NB4 (cell line): ENCODE data around the gene HAPLN2.

Source experiments
- DNase-seq: peaks from one replicate; pipeline ENCODE4 v3.0.0; 2010; ENCODE audit warnings: low read depth
- H3K4me3 ChIP-seq: one replicate; pipeline ENCODE4 v1.5.1; 2011; ENCODE audit warnings: mild to moderate bottlenecking, low read depth, low read length, moderate library complexity
- MYC ChIP-seq: IDR thresholded peaks from 2 replicates; pipeline ENCODE4 v1.6.1; 2011; ENCODE audit warnings: low read depth, low read length
- POLR2A ChIP-seq: IDR thresholded peaks from 2 replicates; pipeline ENCODE4 v1.6.1; 2011; ENCODE audit warnings: mild to moderate bottlenecking; ENCODE audit not compliant: insufficient read length; ENCODE audit errors: extremely low read depth
- TF ChIP-seq, protein P1 (sequence below): IDR thresholded peaks from one replicate; pipeline ENCODE4 v1.5.1; 2012; ENCODE audit warnings: low read depth, low read length
- TF ChIP-seq, protein P2 (sequence below): IDR thresholded peaks from 2 replicates; pipeline ENCODE4 v1.6.1; 2011; ENCODE audit warnings: low read depth, low read length

The HAPLN2 gene

DNA sequence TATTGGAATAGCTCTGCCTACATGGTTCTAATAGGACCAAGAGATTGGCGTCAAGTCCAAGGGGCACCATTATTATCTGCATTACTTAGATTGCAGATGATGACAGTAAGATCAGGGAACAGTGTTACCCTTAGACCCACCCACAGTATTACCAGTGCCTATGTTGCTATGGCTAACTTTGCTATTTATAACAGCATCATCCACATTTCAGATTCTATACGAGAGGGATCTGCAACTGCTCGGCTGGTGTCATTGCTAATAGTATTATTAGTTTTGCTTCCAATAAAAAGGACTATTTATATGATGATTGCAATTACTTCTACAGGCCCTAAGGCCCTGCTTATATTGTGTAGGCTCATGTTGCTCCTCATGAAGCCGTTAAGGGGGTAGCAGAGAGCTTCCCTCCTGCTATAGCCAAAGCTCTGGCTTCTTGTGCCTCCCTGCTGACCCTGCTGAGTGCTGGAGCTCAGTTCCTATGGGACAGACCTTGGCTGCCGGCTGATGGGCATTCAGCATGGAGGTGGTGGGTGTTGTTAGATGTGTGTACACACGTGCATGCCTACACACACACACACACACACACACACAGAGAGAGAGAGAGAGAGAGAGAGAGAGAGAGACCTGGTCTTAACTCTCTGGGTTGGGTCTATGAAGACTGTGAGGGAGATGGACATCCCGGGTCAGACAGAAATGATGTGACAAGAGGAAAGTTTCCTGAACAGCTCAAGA lies 24.0 kb downstream of the HAPLN2 start:
- DNase-seq, result no peak
- TF ChIP-seq MYC, result no peak
- TF ChIP-seq, protein P1, sequence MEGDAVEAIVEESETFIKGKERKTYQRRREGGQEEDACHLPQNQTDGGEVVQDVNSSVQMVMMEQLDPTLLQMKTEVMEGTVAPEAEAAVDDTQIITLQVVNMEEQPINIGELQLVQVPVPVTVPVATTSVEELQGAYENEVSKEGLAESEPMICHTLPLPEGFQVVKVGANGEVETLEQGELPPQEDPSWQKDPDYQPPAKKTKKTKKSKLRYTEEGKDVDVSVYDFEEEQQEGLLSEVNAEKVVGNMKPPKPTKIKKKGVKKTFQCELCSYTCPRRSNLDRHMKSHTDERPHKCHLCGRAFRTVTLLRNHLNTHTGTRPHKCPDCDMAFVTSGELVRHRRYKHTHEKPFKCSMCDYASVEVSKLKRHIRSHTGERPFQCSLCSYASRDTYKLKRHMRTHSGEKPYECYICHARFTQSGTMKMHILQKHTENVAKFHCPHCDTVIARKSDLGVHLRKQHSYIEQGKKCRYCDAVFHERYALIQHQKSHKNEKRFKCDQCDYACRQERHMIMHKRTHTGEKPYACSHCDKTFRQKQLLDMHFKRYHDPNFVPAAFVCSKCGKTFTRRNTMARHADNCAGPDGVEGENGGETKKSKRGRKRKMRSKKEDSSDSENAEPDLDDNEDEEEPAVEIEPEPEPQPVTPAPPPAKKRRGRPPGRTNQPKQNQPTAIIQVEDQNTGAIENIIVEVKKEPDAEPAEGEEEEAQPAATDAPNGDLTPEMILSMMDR, result no peak
- H3K4me3 ChIP-seq, result no peak overlapping the region

GRCh38 chr1:156643778-156644092 lies 24.5 kb downstream of the HAPLN2 start:
- no peak overlapping the region for H3K4me3 ChIP-seq
- DNase-seq, result peak; percentile 77
- TF ChIP-seq, protein P1, result no peak
- TF ChIP-seq POLR2A, result no peak
- TF ChIP-seq, protein P2, sequence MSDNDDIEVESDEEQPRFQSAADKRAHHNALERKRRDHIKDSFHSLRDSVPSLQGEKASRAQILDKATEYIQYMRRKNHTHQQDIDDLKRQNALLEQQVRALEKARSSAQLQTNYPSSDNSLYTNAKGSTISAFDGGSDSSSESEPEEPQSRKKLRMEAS, result peak; percentile 79
- 0 out of 2 replicates have a peak, but pooled peaks have one; percentile 29 for TF ChIP-seq MYC

- no peak for TF ChIP-seq POLR2A
- TF ChIP-seq, protein P1, result no peak
- TF ChIP-seq, protein P2, result no peak
- TF ChIP-seq MYC, result no peak
- no peak overlapping the region for H3K4me3 ChIP-seq
- DNase-seq, result no peak
Measured at GRCh38 chr1:156644146-156644545, 24.9 kb downstream of the HAPLN2 start.

DNA sequence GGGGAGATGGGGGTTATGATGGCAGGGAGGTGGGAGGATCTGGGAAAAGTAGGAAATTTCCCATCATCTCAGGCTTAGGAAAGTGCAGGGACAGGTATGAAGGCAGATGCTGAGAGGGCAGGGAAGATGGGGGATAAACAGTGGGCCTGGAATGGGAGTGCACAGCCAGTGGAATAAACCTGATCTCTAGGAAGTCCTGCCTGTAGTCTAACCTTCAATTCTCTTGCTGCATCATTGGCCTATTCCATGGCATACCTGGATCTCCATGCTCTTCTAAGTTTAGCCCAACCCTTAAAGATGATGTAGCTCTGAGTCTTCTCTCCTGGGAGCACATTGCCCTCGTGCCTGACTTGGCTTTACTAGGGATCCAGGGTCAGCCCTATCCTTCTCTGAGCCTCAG lies 25.4 kb downstream of the HAPLN2 start:
- no peak for DNase-seq
- TF ChIP-seq, protein P1, result no peak
- TF ChIP-seq, protein P2, result no peak
- TF ChIP-seq POLR2A, result no peak
- no peak for TF ChIP-seq MYC

GRCh38 chr1:156645056-156645455 lies 25.8 kb downstream of the HAPLN2 start:
- no peak overlapping the region for H3K4me3 ChIP-seq
- DNase-seq, result no peak
- TF ChIP-seq, protein P1, result no peak
- TF ChIP-seq POLR2A, result no peak
- TF ChIP-seq, protein P2, result no peak

More for the DNA sequence above, 25.4 kb downstream of the HAPLN2 start:
- H3K4me3 ChIP-seq, result no peak overlapping the region

DNA sequence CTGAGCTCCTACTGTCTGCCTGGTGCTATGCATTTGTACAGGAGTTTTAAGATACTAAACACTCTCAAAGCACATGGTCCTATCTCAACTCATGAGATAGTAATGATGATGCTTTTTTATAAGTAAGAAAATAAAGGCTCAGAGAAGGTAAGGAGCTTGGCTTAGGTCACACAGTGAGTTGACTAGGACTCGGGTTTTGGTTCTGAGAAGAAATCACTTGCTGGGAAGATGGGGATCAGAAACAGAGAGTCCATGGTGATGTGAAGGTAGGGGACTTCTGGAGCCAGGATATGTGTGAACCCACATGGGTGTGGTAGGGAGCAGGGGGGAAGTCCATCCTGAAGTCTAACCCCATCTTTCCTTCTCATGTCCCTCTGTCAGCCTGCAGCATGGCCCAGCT lies 26.5 kb downstream of the HAPLN2 start:
- TF ChIP-seq MYC, result no peak
- TF ChIP-seq POLR2A, result no peak
- TF ChIP-seq, protein P1, result no peak
- TF ChIP-seq, protein P2, result no peak
- no peak overlapping the region for H3K4me3 ChIP-seq
- no peak for DNase-seq
